Measurements from ENCODE around the gene XIRP1.

XIRP1 gene

GRCh38 chr3:39133822-39134221 is 58.6 kb downstream of the XIRP1 start:
- Histone ChIP-seq H3K4me3 (ENCODE audit: low read length in 2 of 2) (no peak overlapping the region), H3K36me3 (ENCODE audit: control insufficient read depth in 2 of 2, insufficient read depth in 2 of 2, low read length in 2 of 2) (peaks cover 0 to 4% of the 10 kb centered on the region in 2 donors), H3K27me3 (ENCODE audit: control insufficient read depth in 1 of 2, insufficient read depth in 2 of 2, low read length in 2 of 2) (no peaks in the 10 kb centered on the region), H3K4me1 (ENCODE audit: control insufficient read depth, insufficient read depth, low read length) (peaks cover under 1% of the 10 kb centered on the region), H3K27ac (ENCODE audit: low read length) (no peak overlapping the region), H3K9me3 (ENCODE audit: control insufficient read depth in 2 of 2, low read length in 2 of 2) (no peaks in the 10 kb centered on the region), H3K9ac (ENCODE audit: low read length in 2 of 2) (no peak overlapping the region)

Data from stomach smooth muscle (tissue), 2 donors.